Activated T-cell treated with anti-CD3 and anti-CD28 coated beads for 48 hours (primary cell): ENCODE measurements around the gene GGCX.

ENCODE experiments used
- DNase-seq: peaks from one replicate; pipeline ENCODE4 v3.0.0-alpha.2; 2020; ENCODE audit warnings: low read depth

The GGCX gene

GRCh38 chr2:85541753-85542457, 19.4 kb downstream of the GGCX start:
- no peak for DNase-seq

GRCh38 chr2:85541262-85541661, 20.0 kb downstream of the GGCX start:
- no peak for DNase-seq

- DNase-seq: no peak
These were observed 21.1 kb downstream of the GGCX start for GRCh38 chr2:85540133-85540648.

GRCh38 chr2:85539361-85540132, 21.7 kb downstream of the GGCX start:
- DNase-seq: peak; percentile 69

- DNase-seq: peak; percentile 91
These were observed 22.6 kb downstream of the GGCX start, which contains the start of gene MAT2A for GRCh38 chr2:85538507-85539360. MAT2A (plus strand) TSS chr2:85539168; CDS start chr2:85539288, 120 bp downstream.

- peak; percentile 34 for DNase-seq
These were observed 23.4 kb downstream of the GGCX start for GRCh38 chr2:85537600-85538506.

- no peak for DNase-seq
These were observed 24.8 kb downstream of the GGCX start for GRCh38 chr2:85536479-85536878.

GRCh38 chr2:85534881-85535280, 26.4 kb downstream of the GGCX start:
- DNase-seq: no peak

GRCh38 chr2:85534099-85534498, 27.2 kb downstream of the GGCX start:
- no peak for DNase-seq

- DNase-seq: no peak
These were observed 29.7 kb downstream of the GGCX start for GRCh38 chr2:85531589-85531988.

- no peak for DNase-seq
These were observed 31.5 kb downstream of the GGCX start for GRCh38 chr2:85529809-85530208.

- no peak for DNase-seq
These were observed 32.9 kb downstream of the GGCX start for GRCh38 chr2:85528355-85528754.

GRCh38 chr2:85527787-85528186, 33.5 kb downstream of the GGCX start:
- no peak for DNase-seq

GRCh38 chr2:85525567-85525966, 35.7 kb downstream of the GGCX start:
- no peak for DNase-seq

- DNase-seq: no peak
These were observed 36.3 kb downstream of the GGCX start for GRCh38 chr2:85525029-85525428.

- no peak for DNase-seq
These were observed 36.9 kb downstream of the GGCX start for GRCh38 chr2:85524336-85524908.

- DNase-seq: no peak
These were observed 37.4 kb downstream of the GGCX start for GRCh38 chr2:85523903-85524335.

- DNase-seq: no peak
These were observed 38.0 kb downstream of the GGCX start for GRCh38 chr2:85523062-85523902.

- no peak for DNase-seq
These were observed 39.1 kb downstream of the GGCX start for GRCh38 chr2:85522090-85522647.
